Testis (tissue), 3 donors: ENCODE measurements around the gene CRELD1. TPM values are rescaled to one million over a fixed set of nuclear protein-coding genes. Genes with fewer than 3 reads are reported as not detected.

Experiments used
- DNase-seq: peaks from one replicate; pipeline ENCODE4 v3.0.0-alpha.2; 2019
- H3K27ac ChIP-seq, 2 donors: fragments of 200-600 bp; sonication (generic); one replicate each; pipeline ENCODE4 v1.5.1; 2019
- H3K27me3 ChIP-seq: fragments of 200-600 bp; sonication (generic); one replicate; pipeline ENCODE4 v1.5.1; 2019
- H3K36me3 ChIP-seq: fragments of 200-600 bp; sonication (generic); one replicate; pipeline ENCODE4 v1.5.1; 2017; ENCODE audit warnings: low read depth; ENCODE audit errors: missing control alignments
- H3K4me1 ChIP-seq: fragments of 200-600 bp; sonication (generic); one replicate; pipeline ENCODE4 v1.5.1; 2019
- H3K4me3 ChIP-seq, 2 donors: fragments of 200-600 bp; sonication (generic); one replicate each; pipeline ENCODE4 v1.5.1; 2017 to 2019
- H3K9me3 ChIP-seq: fragments of 200-600 bp; sonication (generic); one replicate; pipeline ENCODE4 v1.5.1; 2017
- POLR2A ChIP-seq: fragments of 450-650 bp; IDR thresholded peaks from one replicate; pipeline ENCODE4 v1.6.1; 2017; ENCODE audit warnings: antibody characterized with exemption, mild to moderate bottlenecking, moderate library complexity
- WGBS, 2 donors: methylation state at CpG; one replicate each; pipeline ENCODE4 v1.1.5; 2018; 5-methylcytosine and 5-hydroxymethylcytosine counted together
- intact Hi-C: fragments of 100-400 bp; cut with DNase I; formaldehyde crosslinking; loops from one replicate; pipeline ENCODE4 v1.15.1; 2023; ENCODE audit warnings: low total_unique reads
- polyA plus RNA-seq: library from polyadenylated mRNA; stranded (reverse); fragments of 350-450 nt; fragmentation: Illumina TruSeq; extraction: RNeasy Lipid Tissue Mini Kit (QIAGEN cat#74804); gene quantifications from one replicate; pipeline ENCODE4 v1.2.3, GENCODE V29; 2014; ENCODE audit warnings: low read depth, low replicate concordance; ENCODE audit not compliant: insufficient read depth
- total RNA-seq, 2 donors: library from RNA; depleted of rRNA; stranded (reverse); fragments of >200 nt; gene quantifications; one replicate each; pipeline ENCODE4 v1.2.3, GENCODE V29; 2016
- TF ChIP-seq, protein P1 (sequence below), 3 experiments: fragments of 450-650 bp in 2 of 3; fragments of 200-600 bp in 1 of 3; sonication (generic) in 1 of 3; IDR thresholded peaks; one replicate each; pipeline ENCODE4 v1.5.1; 2016 to 2019; ENCODE audit warnings: antibody characterized with exemption in 3 of 3, mild to moderate bottlenecking in 2 of 3, moderate library complexity in 1 of 3

The CRELD1 gene
- total and polyA plus RNA-seq, 3 donors from 2014 or later = 34.9 to 65.7 (median 37.1) TPM

GRCh38 chr3:9951126-9951525 is 17.5 kb downstream of the CRELD1 start:
- no peak overlapping the region for H3K4me3 ChIP-seq
- WGBS, 2 donors = 46 to 51% methylated on average over 5 to 7 of the region's 7 CpGs
- no peaks in the 10 kb centered on the region for H3K27me3 ChIP-seq
- H3K27ac ChIP-seq = no peak overlapping the region
- no peak for TF ChIP-seq POLR2A
- TF ChIP-seq, protein P1, sequence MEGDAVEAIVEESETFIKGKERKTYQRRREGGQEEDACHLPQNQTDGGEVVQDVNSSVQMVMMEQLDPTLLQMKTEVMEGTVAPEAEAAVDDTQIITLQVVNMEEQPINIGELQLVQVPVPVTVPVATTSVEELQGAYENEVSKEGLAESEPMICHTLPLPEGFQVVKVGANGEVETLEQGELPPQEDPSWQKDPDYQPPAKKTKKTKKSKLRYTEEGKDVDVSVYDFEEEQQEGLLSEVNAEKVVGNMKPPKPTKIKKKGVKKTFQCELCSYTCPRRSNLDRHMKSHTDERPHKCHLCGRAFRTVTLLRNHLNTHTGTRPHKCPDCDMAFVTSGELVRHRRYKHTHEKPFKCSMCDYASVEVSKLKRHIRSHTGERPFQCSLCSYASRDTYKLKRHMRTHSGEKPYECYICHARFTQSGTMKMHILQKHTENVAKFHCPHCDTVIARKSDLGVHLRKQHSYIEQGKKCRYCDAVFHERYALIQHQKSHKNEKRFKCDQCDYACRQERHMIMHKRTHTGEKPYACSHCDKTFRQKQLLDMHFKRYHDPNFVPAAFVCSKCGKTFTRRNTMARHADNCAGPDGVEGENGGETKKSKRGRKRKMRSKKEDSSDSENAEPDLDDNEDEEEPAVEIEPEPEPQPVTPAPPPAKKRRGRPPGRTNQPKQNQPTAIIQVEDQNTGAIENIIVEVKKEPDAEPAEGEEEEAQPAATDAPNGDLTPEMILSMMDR (IDR thresholded peaks at IDR 0.05) = no peak
- no peaks in the 10 kb centered on the region for H3K9me3 ChIP-seq
- no peak for DNase-seq
- peaks cover 10% of the 10 kb centered on the region for H3K4me1 ChIP-seq
- intact Hi-C loops = no loop called here
- no peaks in the 10 kb centered on the region for H3K36me3 ChIP-seq

DNA sequence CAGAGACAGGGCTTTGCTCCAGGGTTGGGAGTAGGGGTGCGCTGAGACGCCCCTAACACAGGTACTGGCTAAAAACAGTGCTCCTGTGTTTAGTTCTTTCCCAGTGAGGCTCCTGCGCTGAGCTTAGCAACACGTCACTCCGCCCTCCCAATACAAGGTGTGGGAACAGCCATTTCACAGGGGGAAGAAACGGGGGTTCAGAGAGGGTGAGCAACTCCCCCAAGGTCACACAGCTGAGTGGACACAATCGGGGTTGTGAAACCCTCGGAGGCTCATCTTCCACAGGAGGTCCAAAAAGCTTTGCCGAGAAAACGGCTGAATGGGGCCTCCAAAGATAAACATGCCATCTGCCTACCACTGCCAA is 17.9 kb downstream of the CRELD1 start:
- WGBS, 2 donors = 20 to 31% methylated on average over 1 to 10 of the region's 10 CpGs
- DNase-seq = no peak
- no peak for TF ChIP-seq POLR2A
- TF ChIP-seq, protein P1 (IDR thresholded peaks at IDR 0.05) = no peak
- H3K27ac ChIP-seq = no peak overlapping the region
- H3K4me3 ChIP-seq = peak overlapping the region; percentile 48 to 66
- peaks cover 10% of the 10 kb centered on the region for H3K4me1 ChIP-seq
- H3K9me3 ChIP-seq = no peaks in the 10 kb centered on the region
- H3K36me3 ChIP-seq = no peaks in the 10 kb centered on the region
- H3K27me3 ChIP-seq = no peaks in the 10 kb centered on the region
- intact Hi-C loops = no loop called here

GRCh38 chr3:9951962-9952805 is 18.6 kb downstream of the CRELD1 start, which contains the start of gene PRRT3:
Gene PRRT3 (minus strand): TSS chr3:9952408. CDS start chr3:9950115, 2,293 bp downstream.
- H3K9me3 ChIP-seq = no peaks in the 10 kb centered on the region
- no peaks in the 10 kb centered on the region for H3K36me3 ChIP-seq
- H3K4me3 ChIP-seq = peak within 1 kb of the TSS; percentile 48 to 66
- DNase-seq = peak; percentile 50
- WGBS, 2 donors = 5 to 30% methylated on average over 5 to 38 of the region's 52 CpGs
- TF ChIP-seq, protein P1 (IDR thresholded peaks at IDR 0.05) = no peak
- no peak for TF ChIP-seq POLR2A
- no peaks in the 10 kb centered on the region for H3K27me3 ChIP-seq
- no peak within 1 kb of the TSS for H3K27ac ChIP-seq
- intact Hi-C loops = no loop called here
- peaks cover 10% of the 10 kb centered on the region for H3K4me1 ChIP-seq

- H3K9me3 ChIP-seq = no peaks in the 10 kb centered on the region
- 58 to 71% methylated on average over 11 to 12 of the region's 12 CpGs for WGBS, 2 donors
- H3K27ac ChIP-seq = no peak overlapping the region
- intact Hi-C loops = no loop called here
- TF ChIP-seq, protein P1 (IDR thresholded peaks at IDR 0.05) = no peak
- peaks cover 6% of the 10 kb centered on the region for H3K4me1 ChIP-seq
- no peaks in the 10 kb centered on the region for H3K27me3 ChIP-seq
- no peak overlapping the region for H3K4me3 ChIP-seq
- H3K36me3 ChIP-seq = no peaks in the 10 kb centered on the region
- DNase-seq = no peak
These were observed 21.5 kb downstream of the CRELD1 start for GRCh38 chr3:9955067-9955502.
